ENCODE measurements around the gene VPS37D.

VPS37D gene

DNA sequence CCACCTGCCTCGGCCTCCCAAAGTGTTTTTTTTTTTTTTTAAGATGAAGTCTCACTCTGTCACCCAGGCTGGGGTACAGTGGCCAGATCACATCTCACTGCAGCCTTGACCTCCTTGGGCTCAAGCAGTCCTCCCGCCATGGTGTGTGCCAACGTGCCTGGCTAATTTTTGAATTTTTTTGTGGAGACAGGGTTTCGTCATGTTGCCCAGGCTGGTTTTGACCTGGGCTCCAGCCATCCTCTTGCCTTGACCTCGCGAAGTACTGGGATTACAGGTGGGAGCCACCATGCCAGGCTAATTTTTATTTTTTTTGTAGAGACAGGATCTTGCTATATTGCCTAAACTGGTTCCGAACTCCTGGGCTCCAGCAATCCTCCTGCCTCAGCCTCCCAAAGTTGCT lies 34.3 kb upstream of the VPS37D start:
- TF ChIP-seq EZH2phosphoT487 (IDR thresholded peaks at IDR 0.05; ENCODE audit: low read length) (no peak), EZH2 (optimal IDR thresholded peaks at IDR 0.05; ENCODE audit: low read depth, low read length) (no peak)
- TF ChIP-seq, protein P1, sequence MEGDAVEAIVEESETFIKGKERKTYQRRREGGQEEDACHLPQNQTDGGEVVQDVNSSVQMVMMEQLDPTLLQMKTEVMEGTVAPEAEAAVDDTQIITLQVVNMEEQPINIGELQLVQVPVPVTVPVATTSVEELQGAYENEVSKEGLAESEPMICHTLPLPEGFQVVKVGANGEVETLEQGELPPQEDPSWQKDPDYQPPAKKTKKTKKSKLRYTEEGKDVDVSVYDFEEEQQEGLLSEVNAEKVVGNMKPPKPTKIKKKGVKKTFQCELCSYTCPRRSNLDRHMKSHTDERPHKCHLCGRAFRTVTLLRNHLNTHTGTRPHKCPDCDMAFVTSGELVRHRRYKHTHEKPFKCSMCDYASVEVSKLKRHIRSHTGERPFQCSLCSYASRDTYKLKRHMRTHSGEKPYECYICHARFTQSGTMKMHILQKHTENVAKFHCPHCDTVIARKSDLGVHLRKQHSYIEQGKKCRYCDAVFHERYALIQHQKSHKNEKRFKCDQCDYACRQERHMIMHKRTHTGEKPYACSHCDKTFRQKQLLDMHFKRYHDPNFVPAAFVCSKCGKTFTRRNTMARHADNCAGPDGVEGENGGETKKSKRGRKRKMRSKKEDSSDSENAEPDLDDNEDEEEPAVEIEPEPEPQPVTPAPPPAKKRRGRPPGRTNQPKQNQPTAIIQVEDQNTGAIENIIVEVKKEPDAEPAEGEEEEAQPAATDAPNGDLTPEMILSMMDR (IDR thresholded peaks at IDR 0.05; ENCODE audit: low read length): no peak
- H3K27ac ChIP-seq (ENCODE audit: low read length): no peak overlapping the region
- no peaks in the 10 kb centered on the region for H3F3A ChIP-seq (ENCODE audit: insufficient read depth, low read length)
- H3K27me3 ChIP-seq (replicated peaks; ENCODE audit: insufficient read depth, low read length): peaks cover 35% of the 10 kb centered on the region
- H3K4me3 ChIP-seq (ENCODE audit: low read length): no peak overlapping the region
- no peak overlapping the region for H3K9ac ChIP-seq (ENCODE audit: low read length)
- no peak overlapping the region for H3K4me2 ChIP-seq (ENCODE audit: low read depth, low read length)
- H3K36me3 ChIP-seq (replicated peaks; ENCODE audit: insufficient read depth, low read length): no peaks in the 10 kb centered on the region
- H3K4me1 ChIP-seq (ENCODE audit: low read length): no peaks in the 10 kb centered on the region
- no peak for DNase-seq
- no peak overlapping the region for H2AFZ ChIP-seq (ENCODE audit: low read length)
- no peaks in the 10 kb centered on the region for H3K9me2 ChIP-seq (replicated peaks; ENCODE audit: insufficient read depth, low read length)
- no peaks in the 10 kb centered on the region for H3K9me3 ChIP-seq (replicated peaks; ENCODE audit: insufficient read depth, low read length)
- H3K79me2 ChIP-seq (ENCODE audit: low read length): no peaks in the 10 kb centered on the region
- no peaks in the 10 kb centered on the region for H4K20me1 ChIP-seq (ENCODE audit: insufficient read depth, low read length)

DNA sequence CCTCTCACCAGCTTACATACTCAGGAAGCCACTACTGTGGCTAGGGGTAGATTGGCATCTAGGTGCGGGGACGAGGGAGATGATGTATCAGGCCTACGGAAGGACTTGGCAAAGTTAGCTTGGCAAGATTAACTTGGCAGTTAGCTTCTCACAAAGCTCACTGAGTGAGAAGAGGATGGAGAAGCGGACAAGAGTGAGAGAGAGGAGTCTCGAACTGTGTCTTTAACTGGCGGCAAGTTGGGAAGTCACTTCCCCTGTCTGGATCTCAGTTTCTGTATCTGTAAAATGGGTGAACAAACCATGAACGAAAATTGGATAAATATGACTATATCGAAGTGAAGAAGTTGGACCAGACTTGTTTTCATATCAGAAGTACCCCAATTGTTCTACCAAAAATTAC lies 33.8 kb upstream of the VPS37D start:
- no peaks in the 10 kb centered on the region for H3K9me2 ChIP-seq (replicated peaks; ENCODE audit: insufficient read depth, low read length)
- no peak for TF ChIP-seq EZH2phosphoT487 (IDR thresholded peaks at IDR 0.05; ENCODE audit: low read length)
- TF ChIP-seq, protein P1 (IDR thresholded peaks at IDR 0.05; ENCODE audit: low read length): no peak
- no peak for TF ChIP-seq EZH2 (optimal IDR thresholded peaks at IDR 0.05; ENCODE audit: low read depth, low read length)
- no peak overlapping the region for H3K4me2 ChIP-seq (ENCODE audit: low read depth, low read length)
- H3K4me3 ChIP-seq (ENCODE audit: low read length): no peak overlapping the region
- H2AFZ ChIP-seq (ENCODE audit: low read length): no peak overlapping the region
- H3K4me1 ChIP-seq (ENCODE audit: low read length): no peaks in the 10 kb centered on the region
- H3K9me3 ChIP-seq (replicated peaks; ENCODE audit: insufficient read depth, low read length): no peaks in the 10 kb centered on the region
- H3K9ac ChIP-seq (ENCODE audit: low read length): no peak overlapping the region
- H3K27ac ChIP-seq (ENCODE audit: low read length): no peak overlapping the region
- H3K79me2 ChIP-seq (ENCODE audit: low read length): no peaks in the 10 kb centered on the region
- no peaks in the 10 kb centered on the region for H3K36me3 ChIP-seq (replicated peaks; ENCODE audit: insufficient read depth, low read length)
- H4K20me1 ChIP-seq (ENCODE audit: insufficient read depth, low read length): no peaks in the 10 kb centered on the region
- DNase-seq: no peak
- H3F3A ChIP-seq (ENCODE audit: insufficient read depth, low read length): no peaks in the 10 kb centered on the region
- H3K27me3 ChIP-seq (replicated peaks; ENCODE audit: insufficient read depth, low read length): peaks cover 30% of the 10 kb centered on the region

DNA sequence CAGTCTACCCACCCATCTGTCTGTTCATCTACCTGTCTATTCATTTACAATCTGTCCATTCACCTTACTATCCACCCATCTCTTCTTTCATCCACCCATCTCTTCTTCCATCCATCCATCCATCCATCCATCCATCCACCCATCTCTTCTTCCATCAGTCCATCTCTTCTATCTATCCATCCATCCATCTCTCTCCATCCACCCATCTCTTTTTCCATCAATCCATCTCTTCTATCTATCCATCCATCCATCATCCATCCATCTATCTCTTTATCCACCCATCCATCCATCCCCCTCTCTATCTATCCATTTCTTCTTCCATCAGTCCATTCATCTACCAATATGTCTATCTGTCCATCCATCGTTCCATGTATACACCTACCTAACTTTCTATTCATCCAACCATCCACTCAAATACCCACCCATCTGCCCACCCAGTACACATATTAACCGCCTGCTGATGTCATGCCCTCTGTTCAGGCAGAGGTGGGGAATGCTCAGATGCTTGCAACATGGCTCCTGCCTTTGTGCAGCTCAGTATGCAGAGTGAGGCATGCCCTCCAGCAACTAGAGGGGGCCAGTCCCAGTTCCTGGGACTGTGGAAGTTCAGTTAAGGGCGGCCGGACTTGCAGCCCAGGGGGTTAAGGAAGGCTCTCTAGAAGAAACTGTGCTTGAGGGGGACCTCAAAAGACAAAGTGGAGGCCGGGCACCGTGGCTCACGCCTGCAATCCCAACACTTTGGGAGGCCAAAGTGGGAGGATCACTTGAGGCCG lies 32.0 kb upstream of the VPS37D start:
- TF ChIP-seq EZH2 (optimal IDR thresholded peaks at IDR 0.05; ENCODE audit: low read depth, low read length): no peak
- no peak for TF ChIP-seq EZH2phosphoT487 (IDR thresholded peaks at IDR 0.05; ENCODE audit: low read length)
- TF ChIP-seq, protein P1 (IDR thresholded peaks at IDR 0.05; ENCODE audit: low read length): no peak
- H3K27me3 ChIP-seq (replicated peaks; ENCODE audit: insufficient read depth, low read length): peaks cover 34% of the 10 kb centered on the region
- no peaks in the 10 kb centered on the region for H3K9me2 ChIP-seq (replicated peaks; ENCODE audit: insufficient read depth, low read length)
- no peaks in the 10 kb centered on the region for H4K20me1 ChIP-seq (ENCODE audit: insufficient read depth, low read length)
- no peaks in the 10 kb centered on the region for H3K36me3 ChIP-seq (replicated peaks; ENCODE audit: insufficient read depth, low read length)
- H3K9ac ChIP-seq (ENCODE audit: low read length): no peak overlapping the region
- H3K27ac ChIP-seq (ENCODE audit: low read length): no peak overlapping the region
- no peak overlapping the region for H3K4me2 ChIP-seq (ENCODE audit: low read depth, low read length)
- H2AFZ ChIP-seq (ENCODE audit: low read length): no peak overlapping the region
- no peaks in the 10 kb centered on the region for H3K9me3 ChIP-seq (replicated peaks; ENCODE audit: insufficient read depth, low read length)
- H3F3A ChIP-seq (ENCODE audit: insufficient read depth, low read length): no peaks in the 10 kb centered on the region
- no peaks in the 10 kb centered on the region for H3K79me2 ChIP-seq (ENCODE audit: low read length)
- H3K4me1 ChIP-seq (ENCODE audit: low read length): no peaks in the 10 kb centered on the region
- H3K4me3 ChIP-seq (ENCODE audit: low read length): no peak overlapping the region
- DNase-seq: no peak
